Measurements from ENCODE around the gene DEFB118.

DNA sequence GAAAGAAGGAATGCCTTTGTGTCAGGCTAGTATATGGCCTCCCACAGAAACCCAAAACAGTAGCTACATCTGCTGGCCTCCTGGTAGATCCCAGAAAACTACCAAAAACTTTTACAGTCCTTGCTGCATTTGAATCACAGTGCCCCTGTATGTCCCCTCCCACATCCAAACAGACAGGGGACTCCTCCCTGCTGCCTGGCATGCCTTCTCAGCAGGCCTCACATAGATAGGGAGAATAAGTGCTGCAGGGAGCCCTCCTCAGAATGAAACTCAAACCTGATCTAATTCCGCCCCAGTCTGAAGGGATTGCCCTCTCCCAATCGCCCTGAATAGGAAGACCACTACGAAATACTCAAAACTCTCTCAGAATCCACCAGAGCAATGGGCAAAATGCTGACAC, 45.9 kb upstream of the DEFB118 start:
- no peak for TF ChIP-seq GATA2 (IDR thresholded peaks at IDR 0.05; ENCODE audit: low read depth, low read length)
- TF ChIP-seq GATA3 (IDR thresholded peaks at IDR 0.05; ENCODE audit: low read depth, low read length), result no peak

Data from SH-SY5Y (cell line).